ENCODE measurements around the gene MAP3K4. TPM values are rescaled to one million over a fixed set of nuclear protein-coding genes. Genes with fewer than 3 reads are reported as not detected.

MAP3K4 gene
- total RNA-seq, 2 donors from 2014 or later, result 32.1 to 42.2 TPM

DNA sequence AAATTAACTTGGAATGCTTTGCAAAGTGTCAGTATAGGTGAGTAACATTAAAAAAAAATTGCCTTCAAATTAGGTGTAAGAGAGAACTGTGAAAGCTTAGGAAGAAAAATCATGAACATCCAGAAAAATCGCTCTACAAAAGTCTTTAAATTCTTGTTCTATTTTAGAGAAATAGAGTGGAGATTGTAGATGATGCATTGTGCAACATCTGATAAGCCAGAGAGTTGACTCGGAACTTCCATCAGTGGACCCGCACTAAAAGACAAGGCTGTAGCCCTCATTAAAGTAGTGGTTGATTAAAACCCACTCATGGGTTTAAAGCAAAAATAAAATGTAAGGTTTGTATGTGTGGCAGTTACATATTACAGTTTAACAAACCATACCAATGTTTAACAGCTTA, 35.8 kb downstream of the MAP3K4 start:
- TF ChIP-seq, protein P1, sequence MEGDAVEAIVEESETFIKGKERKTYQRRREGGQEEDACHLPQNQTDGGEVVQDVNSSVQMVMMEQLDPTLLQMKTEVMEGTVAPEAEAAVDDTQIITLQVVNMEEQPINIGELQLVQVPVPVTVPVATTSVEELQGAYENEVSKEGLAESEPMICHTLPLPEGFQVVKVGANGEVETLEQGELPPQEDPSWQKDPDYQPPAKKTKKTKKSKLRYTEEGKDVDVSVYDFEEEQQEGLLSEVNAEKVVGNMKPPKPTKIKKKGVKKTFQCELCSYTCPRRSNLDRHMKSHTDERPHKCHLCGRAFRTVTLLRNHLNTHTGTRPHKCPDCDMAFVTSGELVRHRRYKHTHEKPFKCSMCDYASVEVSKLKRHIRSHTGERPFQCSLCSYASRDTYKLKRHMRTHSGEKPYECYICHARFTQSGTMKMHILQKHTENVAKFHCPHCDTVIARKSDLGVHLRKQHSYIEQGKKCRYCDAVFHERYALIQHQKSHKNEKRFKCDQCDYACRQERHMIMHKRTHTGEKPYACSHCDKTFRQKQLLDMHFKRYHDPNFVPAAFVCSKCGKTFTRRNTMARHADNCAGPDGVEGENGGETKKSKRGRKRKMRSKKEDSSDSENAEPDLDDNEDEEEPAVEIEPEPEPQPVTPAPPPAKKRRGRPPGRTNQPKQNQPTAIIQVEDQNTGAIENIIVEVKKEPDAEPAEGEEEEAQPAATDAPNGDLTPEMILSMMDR (IDR thresholded peaks at IDR 0.05), result no peak
- no peaks in the 10 kb centered on the region for H3K9me3 ChIP-seq
- no peak overlapping the region for H3K9ac ChIP-seq (ENCODE audit: low read depth in 2 of 2, low read length in 2 of 2)
- intact Hi-C loops (cut with DNase I), result no loop called here
- no peaks in the 10 kb centered on the region for H3K4me1 ChIP-seq
- H3K36me3 ChIP-seq, result no peaks in the 10 kb centered on the region
- H3K27ac ChIP-seq, result no peak overlapping the region
- no peak for DNase-seq
- H3K4me3 ChIP-seq, result no peak overlapping the region
- no peaks in the 10 kb centered on the region for H3K27me3 ChIP-seq

DNA sequence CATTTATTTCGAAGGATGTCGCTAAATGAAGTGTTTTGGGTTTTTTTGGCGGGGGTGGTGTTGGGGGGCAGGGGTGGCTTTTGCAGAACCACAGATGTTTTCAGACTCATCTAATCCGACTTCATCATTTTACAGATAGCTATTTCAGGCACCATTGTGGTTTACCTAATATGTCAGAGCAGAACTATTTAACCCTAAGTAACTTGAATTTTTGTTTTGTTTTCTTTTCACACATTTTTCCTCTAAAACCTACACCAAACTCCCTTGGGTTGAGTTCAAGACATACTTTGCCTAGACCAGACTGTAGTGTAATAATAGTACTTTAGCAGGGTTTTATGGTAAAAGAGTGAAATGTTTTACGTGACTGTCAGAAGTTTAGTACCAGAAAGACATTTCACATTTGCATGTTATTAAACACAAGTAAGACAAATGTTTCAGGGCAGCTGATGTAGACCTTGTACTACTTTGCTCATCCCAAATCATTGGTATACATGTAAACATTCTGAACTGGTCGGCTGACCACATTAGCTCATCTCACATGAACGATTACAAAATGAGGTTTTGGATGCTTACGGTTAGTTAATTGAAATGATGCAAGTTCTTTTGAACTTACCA, 37.7 kb downstream of the MAP3K4 start:
- TF ChIP-seq, protein P1 (IDR thresholded peaks at IDR 0.05), result no peak
- intact Hi-C loops (cut with DNase I), result no loop called here
- Histone ChIP-seq H3K4me1 (no peaks in the 10 kb centered on the region), H3K27me3 (no peaks in the 10 kb centered on the region), H3K9me3 (no peaks in the 10 kb centered on the region), H3K4me3 (no peak overlapping the region), H3K9ac (ENCODE audit: low read depth in 2 of 2, low read length in 2 of 2) (no peak overlapping the region), H3K36me3 (no peaks in the 10 kb centered on the region), H3K27ac (no peak overlapping the region)
- DNase-seq, result no peak

DNA sequence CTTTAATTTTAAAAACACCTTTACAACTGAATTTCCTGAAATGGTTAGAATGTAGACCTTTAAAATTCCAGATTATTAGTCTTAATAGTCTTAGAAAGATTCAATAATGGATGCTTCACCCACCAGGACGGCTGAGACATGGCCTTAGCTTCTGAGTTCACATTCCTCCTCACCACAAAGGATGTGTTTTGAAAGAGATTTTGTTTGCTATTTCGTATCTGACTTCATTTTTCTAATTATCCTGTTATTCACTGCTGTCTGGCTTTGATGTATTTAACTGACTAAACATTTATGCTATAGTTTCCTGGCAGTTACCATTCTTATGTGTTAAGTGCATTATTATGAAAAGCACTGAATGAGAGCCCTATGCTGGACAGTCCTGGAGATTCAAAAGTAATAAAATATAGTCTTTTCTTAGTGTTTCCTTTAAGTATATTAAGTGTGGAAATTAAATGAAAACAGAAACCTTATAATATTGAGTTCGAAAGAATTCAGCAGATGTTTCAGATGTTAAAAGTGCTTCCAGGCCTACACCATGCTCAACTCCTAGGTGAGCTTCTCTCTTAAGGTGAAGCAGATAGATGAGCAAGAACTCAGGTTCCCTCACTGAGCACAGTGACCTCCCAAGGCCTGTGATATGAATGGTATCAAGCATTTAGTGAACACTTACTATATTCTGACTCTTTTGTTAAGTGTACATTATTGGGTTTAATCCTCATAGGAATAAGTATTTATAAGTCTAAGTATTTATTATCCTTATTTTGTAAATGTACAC, 40.3 kb downstream of the MAP3K4 start:
- Histone ChIP-seq H3K36me3 (no peaks in the 10 kb centered on the region), H3K4me1 (no peaks in the 10 kb centered on the region), H3K4me3 (no peak overlapping the region), H3K9ac (ENCODE audit: low read depth in 2 of 2, low read length in 2 of 2) (no peak overlapping the region), H3K27me3 (no peaks in the 10 kb centered on the region), H3K27ac (no peak overlapping the region), H3K9me3 (no peaks in the 10 kb centered on the region)
- DNase-seq, result no peak
- TF ChIP-seq, protein P1 (IDR thresholded peaks at IDR 0.05), result no peak
- intact Hi-C loops (cut with DNase I), result no loop called here

DNA sequence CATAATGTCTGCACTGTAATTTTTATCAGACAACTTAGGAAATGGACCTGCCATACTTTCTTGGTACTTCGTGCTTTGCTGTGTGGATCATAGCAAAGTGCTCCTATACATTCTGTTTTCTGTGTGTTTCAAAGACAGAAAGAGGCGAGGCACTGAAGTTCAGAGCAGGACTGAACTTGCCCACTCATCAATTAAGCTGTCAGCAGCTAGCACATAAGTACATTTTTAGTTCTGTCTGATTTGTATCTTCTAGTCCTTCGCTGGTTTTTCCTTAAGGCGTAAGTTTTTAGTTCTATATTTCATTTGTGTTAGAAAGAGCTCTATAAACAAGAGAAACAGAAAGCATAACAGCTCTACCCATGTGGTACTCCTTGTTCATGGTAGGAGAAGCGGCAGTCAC, 42.1 kb downstream of the MAP3K4 start:
- TF ChIP-seq, protein P1 (IDR thresholded peaks at IDR 0.05), result no peak
- H3K9ac ChIP-seq (ENCODE audit: low read depth in 2 of 2, low read length in 2 of 2), result no peak overlapping the region

DNA sequence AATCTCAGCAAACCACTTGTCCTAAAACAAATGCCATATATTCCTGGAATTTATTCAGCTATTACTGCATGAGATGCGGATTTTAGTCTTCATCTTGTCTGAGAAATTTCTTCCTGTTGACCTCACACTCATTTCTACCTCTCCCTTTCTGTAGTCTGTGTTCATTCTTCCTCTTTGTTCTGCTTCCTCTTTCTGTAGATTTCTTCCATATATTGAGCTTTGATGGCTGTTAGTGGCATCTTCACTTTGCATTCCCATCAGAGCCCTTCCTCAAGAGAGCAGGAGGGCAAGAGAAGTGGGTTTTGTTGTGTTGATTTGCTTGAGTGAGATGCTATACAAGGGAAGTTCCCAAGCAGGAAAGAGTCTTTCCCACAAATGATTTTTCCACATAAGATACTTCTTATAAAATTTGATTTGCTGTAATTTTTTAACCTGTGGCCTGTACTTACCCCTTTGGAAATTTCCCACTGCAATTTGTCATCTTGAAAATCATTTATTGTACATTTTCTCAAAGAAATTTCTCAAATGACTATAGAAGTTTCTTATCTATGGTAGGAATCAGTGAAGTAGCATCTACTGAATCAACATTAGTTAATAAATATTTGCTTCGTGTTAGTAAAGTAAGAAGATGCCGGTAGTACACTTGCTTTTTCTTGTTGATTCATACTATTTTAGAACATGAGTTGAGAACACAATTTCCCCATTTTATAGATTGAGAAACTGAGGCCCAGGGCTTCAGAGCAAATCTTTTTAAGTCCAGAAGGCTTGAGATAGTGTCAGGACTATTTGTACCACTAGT, 43.8 kb downstream of the MAP3K4 start:
- no peak overlapping the region for H3K4me3 ChIP-seq
- TF ChIP-seq, protein P1 (IDR thresholded peaks at IDR 0.05), result no peak
- H3K9me3 ChIP-seq, result no peaks in the 10 kb centered on the region
- DNase-seq, result no peak
- no peak overlapping the region for H3K9ac ChIP-seq (ENCODE audit: low read depth in 2 of 2, low read length in 2 of 2)
- intact Hi-C loops (cut with DNase I), result no loop called here
- no peaks in the 10 kb centered on the region for H3K4me1 ChIP-seq
- no peaks in the 10 kb centered on the region for H3K36me3 ChIP-seq
- no peak overlapping the region for H3K27ac ChIP-seq
- H3K27me3 ChIP-seq, result no peaks in the 10 kb centered on the region

More for the DNA sequence above, 42.1 kb downstream of the MAP3K4 start:
- H3K36me3 ChIP-seq, result no peaks in the 10 kb centered on the region
- H3K4me1 ChIP-seq, result no peaks in the 10 kb centered on the region
- H3K4me3 ChIP-seq, result no peak overlapping the region
- H3K27ac ChIP-seq, result no peak overlapping the region
- intact Hi-C loops (cut with DNase I), result no loop called here
- H3K9me3 ChIP-seq, result no peaks in the 10 kb centered on the region
- DNase-seq, result no peak
- H3K27me3 ChIP-seq, result no peaks in the 10 kb centered on the region

Data from colonic mucosa (tissue), 4 donors.